ENCODE data around the gene ABCB9. TPM values are rescaled to one million over a fixed set of nuclear protein-coding genes. Genes with fewer than 3 reads are reported as not detected.

Gene ABCB9
- total RNA-seq, 1 donor from 2014 or later, result 2.9 TPM

DNA sequence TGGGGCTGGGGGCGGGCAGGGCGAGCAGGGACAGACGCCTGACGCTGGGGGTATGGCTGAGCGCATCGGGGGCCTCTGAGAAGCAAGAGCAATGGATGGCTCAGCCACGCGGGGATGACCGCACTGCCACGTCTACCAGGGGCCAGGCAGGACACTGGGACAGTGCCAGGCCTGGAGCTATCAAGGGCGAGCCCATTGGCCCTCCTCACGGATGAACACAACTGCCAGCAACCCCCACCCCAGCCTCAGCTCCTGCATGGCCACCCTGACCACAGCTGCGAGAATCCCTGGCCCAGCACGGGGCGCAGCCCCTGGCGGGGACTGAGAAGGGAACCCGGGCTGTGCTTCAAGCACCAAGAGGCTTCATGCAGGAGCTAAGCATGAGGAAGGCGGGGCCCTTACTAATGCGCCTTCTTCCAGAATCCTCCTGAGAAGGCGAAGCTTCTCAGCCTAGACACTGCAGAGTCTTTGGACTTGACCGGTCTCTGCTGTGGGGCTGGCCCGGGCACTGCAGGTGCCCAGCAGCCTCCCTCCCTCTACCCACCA, 23.7 kb upstream of the ABCB9 start:
- TF ChIP-seq, protein P1, sequence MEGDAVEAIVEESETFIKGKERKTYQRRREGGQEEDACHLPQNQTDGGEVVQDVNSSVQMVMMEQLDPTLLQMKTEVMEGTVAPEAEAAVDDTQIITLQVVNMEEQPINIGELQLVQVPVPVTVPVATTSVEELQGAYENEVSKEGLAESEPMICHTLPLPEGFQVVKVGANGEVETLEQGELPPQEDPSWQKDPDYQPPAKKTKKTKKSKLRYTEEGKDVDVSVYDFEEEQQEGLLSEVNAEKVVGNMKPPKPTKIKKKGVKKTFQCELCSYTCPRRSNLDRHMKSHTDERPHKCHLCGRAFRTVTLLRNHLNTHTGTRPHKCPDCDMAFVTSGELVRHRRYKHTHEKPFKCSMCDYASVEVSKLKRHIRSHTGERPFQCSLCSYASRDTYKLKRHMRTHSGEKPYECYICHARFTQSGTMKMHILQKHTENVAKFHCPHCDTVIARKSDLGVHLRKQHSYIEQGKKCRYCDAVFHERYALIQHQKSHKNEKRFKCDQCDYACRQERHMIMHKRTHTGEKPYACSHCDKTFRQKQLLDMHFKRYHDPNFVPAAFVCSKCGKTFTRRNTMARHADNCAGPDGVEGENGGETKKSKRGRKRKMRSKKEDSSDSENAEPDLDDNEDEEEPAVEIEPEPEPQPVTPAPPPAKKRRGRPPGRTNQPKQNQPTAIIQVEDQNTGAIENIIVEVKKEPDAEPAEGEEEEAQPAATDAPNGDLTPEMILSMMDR (IDR thresholded peaks at IDR 0.05), result no peak
- Histone ChIP-seq H3K27ac (no peak overlapping the region), H3K4me1 (peaks cover 8% of the 10 kb centered on the region), H3K27me3 (ENCODE audit: low read depth) (no peaks in the 10 kb centered on the region), H3K36me3 (peaks cover 68% of the 10 kb centered on the region), H3K9me3 (no peaks in the 10 kb centered on the region), H3K4me3 (no peak overlapping the region)
- ATAC-seq, result no peak
- no peak for DNase-seq
- intact Hi-C loops (cut with DNase I), result no loop called here

DNA sequence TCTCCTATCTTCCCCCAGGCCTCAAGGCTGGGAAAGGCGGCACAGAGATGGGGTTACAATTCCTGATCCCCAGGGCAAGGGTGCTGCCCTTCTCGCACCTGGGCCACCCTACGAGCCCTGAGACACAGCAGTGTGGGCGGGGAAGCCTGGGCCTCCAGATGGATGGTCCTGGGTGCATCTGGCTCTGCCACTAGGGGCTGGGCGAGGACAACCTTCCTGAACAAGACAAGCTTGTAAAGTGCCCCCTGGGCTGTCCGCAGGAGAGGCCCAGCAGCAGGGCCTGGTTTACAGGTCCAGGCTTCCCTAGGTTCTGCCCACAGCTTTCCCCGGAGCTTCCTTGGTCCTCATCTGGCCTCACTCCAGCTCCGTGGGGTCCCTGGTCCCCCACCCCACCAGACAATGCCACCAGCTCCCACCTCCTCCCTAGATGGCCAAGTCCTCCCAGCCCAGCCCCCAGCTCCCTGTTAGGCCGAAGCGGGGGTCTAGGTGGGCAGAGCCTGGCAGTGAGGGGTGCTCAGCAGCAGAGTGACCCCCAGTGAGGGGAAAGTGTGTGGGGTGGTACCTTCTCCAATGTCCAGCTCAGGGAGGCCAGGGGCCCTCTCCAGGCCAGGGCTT, 23.1 kb upstream of the ABCB9 start:
- H3K27me3 ChIP-seq (ENCODE audit: low read depth), result no peaks in the 10 kb centered on the region
- H3K9me3 ChIP-seq, result no peaks in the 10 kb centered on the region
- ATAC-seq (no peak), DNase-seq (no peak)
- intact Hi-C loops (cut with DNase I), result no loop called here
- H3K36me3 ChIP-seq, result peaks cover 63% of the 10 kb centered on the region
- H3K4me1 ChIP-seq, result peaks cover 14% of the 10 kb centered on the region
- no peak overlapping the region for H3K4me3 ChIP-seq
- TF ChIP-seq, protein P1 (IDR thresholded peaks at IDR 0.05), result no peak
- H3K27ac ChIP-seq, result no peak overlapping the region

DNA sequence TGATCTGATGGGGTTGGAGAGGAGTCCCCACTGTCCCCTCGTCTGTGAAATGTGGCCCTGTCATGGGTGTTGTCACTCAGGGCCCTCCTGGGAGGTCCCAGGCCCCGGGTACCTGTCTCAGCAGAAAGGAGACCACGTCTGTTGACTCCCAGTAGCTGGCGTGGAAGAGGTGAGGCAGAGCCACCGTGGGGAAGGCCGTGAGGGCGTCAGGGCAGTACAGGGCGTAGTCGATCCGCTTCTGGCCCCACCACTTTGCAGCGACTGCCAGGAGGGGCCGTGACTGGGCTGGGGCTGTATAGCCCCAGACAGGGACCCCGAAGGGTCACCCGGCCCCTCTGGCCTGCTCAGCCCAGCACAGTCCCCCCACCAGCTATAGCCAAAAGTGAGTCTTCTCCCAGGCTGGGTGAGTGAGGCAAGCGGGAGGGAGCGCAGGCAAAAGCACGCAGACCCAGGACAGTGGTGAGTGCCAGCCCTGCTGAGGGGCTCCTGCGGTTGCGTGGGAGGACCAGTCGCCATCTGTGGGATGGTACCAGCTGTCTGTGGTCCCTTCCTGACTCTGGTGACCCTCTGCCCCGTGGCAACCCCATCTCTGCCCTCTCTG, 22.4 kb upstream of the ABCB9 start:
- Histone ChIP-seq H3K4me1 (peaks cover 20% of the 10 kb centered on the region), H3K36me3 (peaks cover 61% of the 10 kb centered on the region), H3K4me3 (no peak overlapping the region), H3K27me3 (ENCODE audit: low read depth) (no peaks in the 10 kb centered on the region), H3K9me3 (no peaks in the 10 kb centered on the region), H3K27ac (no peak overlapping the region)
- TF ChIP-seq, protein P1 (IDR thresholded peaks at IDR 0.05), result no peak
- ATAC-seq (no peak), DNase-seq (no peak)
- intact Hi-C loops (cut with DNase I), result no loop called here

DNA sequence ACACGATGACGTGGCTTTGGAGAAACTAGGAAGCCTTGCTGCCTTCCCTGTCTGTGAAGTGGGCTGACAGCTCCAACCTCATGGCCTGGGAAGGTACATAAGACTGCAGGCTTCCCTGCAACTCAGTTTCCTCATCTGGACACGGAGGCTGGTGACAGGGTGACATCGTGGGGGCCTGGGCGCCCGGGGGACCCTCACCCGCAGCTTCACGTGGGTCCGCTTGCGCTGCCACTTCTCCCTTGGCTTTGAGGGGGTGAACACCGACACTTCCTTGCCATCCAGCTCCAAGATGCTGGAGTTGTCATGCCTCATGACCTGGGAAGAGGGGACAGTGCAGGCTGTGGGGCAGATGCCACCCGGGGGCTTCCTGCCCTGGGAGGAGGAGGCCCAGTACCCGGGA, 21.8 kb upstream of the ABCB9 start:
- intact Hi-C loops (cut with DNase I), result no loop called here
- no peak for ATAC-seq
- H3K36me3 ChIP-seq, result peaks cover 63% of the 10 kb centered on the region

DNA sequence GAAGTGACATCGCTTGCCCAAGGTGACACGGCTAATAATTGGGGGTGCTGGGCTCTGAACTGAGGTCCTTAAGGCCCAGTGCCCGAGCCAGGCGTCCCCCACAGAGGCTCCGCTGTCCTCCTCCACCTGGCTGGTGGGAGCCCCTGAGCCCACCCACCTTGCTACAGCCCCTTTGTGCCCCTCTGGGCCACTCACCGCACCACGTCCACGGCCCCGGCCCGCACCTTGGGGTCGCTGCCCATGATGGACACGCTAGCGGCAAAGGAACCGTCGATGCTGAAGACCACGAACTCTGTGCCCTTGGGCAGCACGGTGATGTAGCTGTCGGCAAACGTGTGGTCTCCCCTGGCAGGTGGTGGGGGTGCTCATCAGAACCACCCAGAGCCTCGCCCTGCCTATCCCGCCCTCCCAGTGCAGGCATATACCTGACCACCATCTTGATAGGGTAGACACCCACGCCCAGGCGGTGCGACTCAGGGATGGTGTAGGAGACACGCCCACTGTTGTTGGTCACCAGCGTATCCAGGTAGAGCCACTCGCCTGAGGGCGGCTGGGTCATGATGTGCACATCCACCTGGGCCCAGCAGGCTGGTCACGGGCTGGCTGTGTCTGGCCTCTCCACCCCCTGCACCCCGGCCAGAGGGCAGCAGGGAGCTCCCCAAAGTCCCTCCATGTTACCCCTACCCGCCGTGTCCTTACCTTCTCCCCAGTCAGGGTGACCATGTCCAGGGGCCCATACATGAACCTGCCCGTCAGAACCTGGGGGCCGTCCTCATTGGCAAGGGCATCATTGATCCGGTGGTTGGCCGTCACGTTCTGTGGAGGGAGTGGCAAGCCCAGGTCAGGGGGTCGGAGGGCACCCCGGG, 21.1 kb upstream of the ABCB9 start:
- Histone ChIP-seq H3K4me3 (no peak overlapping the region), H3K9me3 (no peaks in the 10 kb centered on the region), H3K27me3 (ENCODE audit: low read depth) (no peaks in the 10 kb centered on the region), H3K4me1 (peaks cover 34% of the 10 kb centered on the region), H3K27ac (no peak overlapping the region), H3K36me3 (peaks cover 69% of the 10 kb centered on the region)
- DNase-seq, result no peak
- intact Hi-C loops (cut with DNase I), result no loop called here
- no peak for ATAC-seq
- TF ChIP-seq, protein P1 (IDR thresholded peaks at IDR 0.05), result no peak

More for the DNA sequence above, 21.8 kb upstream of the ABCB9 start:
- Histone ChIP-seq H3K4me1 (peaks cover 27% of the 10 kb centered on the region), H3K27ac (no peak overlapping the region), H3K4me3 (no peak overlapping the region), H3K9me3 (no peaks in the 10 kb centered on the region), H3K27me3 (ENCODE audit: low read depth) (no peaks in the 10 kb centered on the region)
- TF ChIP-seq, protein P1 (IDR thresholded peaks at IDR 0.05), result no peak
- no peak for DNase-seq

All from lower lobe of right lung (tissue), 2 donors.